Panc1 (cell line): Measurements from ENCODE around the gene CACNA1C. TPM values are rescaled to one million over a fixed set of nuclear protein-coding genes. Genes with fewer than 3 reads are reported as not detected.

ENCODE experiments used
- ATAC-seq: fragments of 200-7000 bp; cut with Tn5 transposase; 2 replicates; pipeline ENCODE4 v1.9.1; 2020; ENCODE audit warnings: mild to moderate bottlenecking, moderate library complexity
- BruUV-seq: library from RNA; stranded (reverse); fragments of 400-500 nt; replicated peaks from 2 replicates; lab custom pipeline; 2021; lab: Mats Ljungman, UMichigan
- CTCF ChIA-PET: fragments of 300-600 bp; sonication (Branson Sonifier 250); formaldehyde crosslinking; loops from one replicate; lab custom pipeline; 2022; ENCODE audit warnings: antibody characterized with exemption; lab: Charles Lee
- POLR2A ChIA-PET: fragments of 300-600 bp; sonication (Branson Sonifier 250); formaldehyde crosslinking; loops from one replicate; lab custom pipeline; 2022; ENCODE audit warnings: antibody characterized with exemption; lab: Charles Lee
- DNase-seq: peaks from one replicate; pipeline ENCODE4 v3.0.0-alpha.2; 2010; ENCODE audit warnings: low read depth, low spot score
- H3K27ac ChIP-seq: 2 replicates; pipeline ENCODE4 v1.5.1; 2011; ENCODE audit warnings: mild to moderate bottlenecking, low read length, inconsistent platforms
- H3K27me3 ChIP-seq: fragments of 200-500 bp; sonication (Bioruptor generic); 2 replicates; pipeline ENCODE4 v1.6.0; 2014; ENCODE audit warnings: low read length, inconsistent platforms; ENCODE audit not compliant: control insufficient read depth, insufficient read depth
- H3K36me3 ChIP-seq: fragments of 200-500 bp; sonication (Bioruptor generic); 2 replicates; pipeline ENCODE4 v1.5.1; 2014; ENCODE audit warnings: inconsistent platforms, mild to moderate bottlenecking, low read length, moderate library complexity; ENCODE audit not compliant: control insufficient read depth, insufficient read depth
- H3K4me1 ChIP-seq: 2 replicates; pipeline ENCODE4 v1.5.1; 2011; ENCODE audit warnings: inconsistent platforms, mild to moderate bottlenecking, low read length, moderate library complexity; ENCODE audit not compliant: control insufficient read depth, insufficient read depth
- H3K4me3 ChIP-seq, 2 experiments: 2 replicates each; pipeline ENCODE4 v1.5.1; 2011 to 2012; ENCODE audit warnings: low read depth in 2 of 2, low read length in 2 of 2, mild to moderate bottlenecking in 2 of 2, inconsistent platforms in 1 of 2, moderate library complexity in 1 of 2
- H3K9me3 ChIP-seq: fragments of 200-500 bp; sonication (Bioruptor generic); 2 replicates; pipeline ENCODE4 v1.5.1; 2014; ENCODE audit warnings: low read depth, mild to moderate bottlenecking, inconsistent platforms, low read length, moderate library complexity; ENCODE audit not compliant: control insufficient read depth, insufficient read depth
- CTCF ChIP-seq: fragments of 450-650 bp; IDR thresholded peaks from 2 replicates; pipeline ENCODE4 v1.5.1; 2017; ENCODE audit warnings: mild to moderate bottlenecking
- POLR2AphosphoS5 ChIP-seq: IDR thresholded peaks from 2 replicates; pipeline ENCODE4 v1.6.1; 2012; ENCODE audit warnings: mild to moderate bottlenecking, low read depth, low read length, moderate library complexity
- REST ChIP-seq, 2 experiments: IDR thresholded peaks; 2 replicates each; pipeline ENCODE4 v1.6.1; 2011 to 2012; ENCODE audit warnings: low read depth in 2 of 2, control low read depth in 1 of 2, low read length in 1 of 2, mild to moderate bottlenecking in 1 of 2, moderate library complexity in 1 of 2; ENCODE audit not compliant: insufficient read depth in 1 of 2
- SIN3A ChIP-seq: IDR thresholded peaks from 2 replicates; pipeline ENCODE4 v1.6.1; 2012; ENCODE audit warnings: low read depth, mild to moderate bottlenecking, low read length, moderate library complexity, borderline replicate concordance; ENCODE audit not compliant: insufficient read depth
- TCF7L2 ChIP-seq: IDR thresholded peaks from 2 replicates; pipeline ENCODE4 v1.6.1; 2011; ENCODE audit warnings: mild to moderate bottlenecking, low read depth, low read length, inconsistent platforms
- in situ Hi-C: cut with HindIII; loops from 2 replicates; pipeline ENCODE4 v1.10.0; 2016; ENCODE audit warnings: low sequenced_read_pairs, low pct_unique_long_range_greater_than_20kb
- intact Hi-C: fragments of 100-400 bp; cut with micrococcal nuclease; formaldehyde crosslinking; loops from one replicate; pipeline ENCODE4 v1.10.0; 2022; ENCODE audit not compliant: unreplicated experiment
- total RNA-seq: library from RNA; stranded (reverse); gene quantifications from one replicate; pipeline ENCODE4 v1.2.1, GENCODE V29; 2021; ENCODE audit not compliant: unreplicated experiment

CACNA1C gene
- total RNA-seq, 1 experiment from 2014 or later, result 0.03 TPM

- H3K36me3 ChIP-seq, result no peaks in the 10 kb centered on the region
- POLR2A ChIA-PET, result no interaction called here
- H3K27ac ChIP-seq, result no peak overlapping the region
- DNase-seq, result no peak
- H3K9me3 ChIP-seq, result no peaks in the 10 kb centered on the region
- BruUV-seq, result no TSS peak
- ATAC-seq, result no peak
- no peaks in the 10 kb centered on the region for H3K4me1 ChIP-seq
- no peak overlapping the region for H3K4me3 ChIP-seq
- TF ChIP-seq CTCF (no peak), POLR2AphosphoS5 (no peak), SIN3A (no peak), TCF7L2 (no peak), REST (IDR thresholded peaks at IDR 0.05; ENCODE audit: insufficient read depth in 1 of 2, low read depth in 2 of 2, low read length in 1 of 2) (no peak)
- intact Hi-C loops, result no loop called here
- CTCF ChIA-PET, result no interaction called here
- in situ Hi-C loops, result no loop called here
- no peaks in the 10 kb centered on the region; the same call in 1 of the 2 replicates for H3K27me3 ChIP-seq
Observed at GRCh38 chr12:2666411-2666810, 613.6 kb downstream of the CACNA1C start.

GRCh38 chr12:2666846-2667245, 614.1 kb downstream of the CACNA1C start:
- H3K9me3 ChIP-seq, result no peaks in the 10 kb centered on the region
- intact Hi-C loops, result no loop called here
- TF ChIP-seq TCF7L2 (no peak), REST (IDR thresholded peaks at IDR 0.05; ENCODE audit: insufficient read depth in 1 of 2, low read depth in 2 of 2, low read length in 1 of 2) (no peak), SIN3A (no peak), POLR2AphosphoS5 (no peak), CTCF (no peak)
- in situ Hi-C loops, result no loop called here
- BruUV-seq, result no TSS peak
- no peak overlapping the region for H3K4me3 ChIP-seq
- CTCF ChIA-PET, result no interaction called here
- POLR2A ChIA-PET, result no interaction called here
- no peak for DNase-seq
- no peaks in the 10 kb centered on the region for H3K36me3 ChIP-seq
- ATAC-seq, result no peak
- H3K27me3 ChIP-seq, result no peaks in the 10 kb centered on the region; the same call in 1 of the 2 replicates
- no peaks in the 10 kb centered on the region for H3K4me1 ChIP-seq
- H3K27ac ChIP-seq, result no peak overlapping the region
